ENCODE measurements around the gene NDUFB10.
A peak's percentile ranks its signal among the peaks of the same experiment; 100 is the strongest.

NDUFB10 gene

GRCh38 chr16:1982991-1983543 is 23.7 kb downstream of the NDUFB10 start:
- TF ChIP-seq, protein P1, sequence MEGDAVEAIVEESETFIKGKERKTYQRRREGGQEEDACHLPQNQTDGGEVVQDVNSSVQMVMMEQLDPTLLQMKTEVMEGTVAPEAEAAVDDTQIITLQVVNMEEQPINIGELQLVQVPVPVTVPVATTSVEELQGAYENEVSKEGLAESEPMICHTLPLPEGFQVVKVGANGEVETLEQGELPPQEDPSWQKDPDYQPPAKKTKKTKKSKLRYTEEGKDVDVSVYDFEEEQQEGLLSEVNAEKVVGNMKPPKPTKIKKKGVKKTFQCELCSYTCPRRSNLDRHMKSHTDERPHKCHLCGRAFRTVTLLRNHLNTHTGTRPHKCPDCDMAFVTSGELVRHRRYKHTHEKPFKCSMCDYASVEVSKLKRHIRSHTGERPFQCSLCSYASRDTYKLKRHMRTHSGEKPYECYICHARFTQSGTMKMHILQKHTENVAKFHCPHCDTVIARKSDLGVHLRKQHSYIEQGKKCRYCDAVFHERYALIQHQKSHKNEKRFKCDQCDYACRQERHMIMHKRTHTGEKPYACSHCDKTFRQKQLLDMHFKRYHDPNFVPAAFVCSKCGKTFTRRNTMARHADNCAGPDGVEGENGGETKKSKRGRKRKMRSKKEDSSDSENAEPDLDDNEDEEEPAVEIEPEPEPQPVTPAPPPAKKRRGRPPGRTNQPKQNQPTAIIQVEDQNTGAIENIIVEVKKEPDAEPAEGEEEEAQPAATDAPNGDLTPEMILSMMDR (IDR thresholded peaks at IDR 0.05; ENCODE audit: extremely low read depth, missing control alignments), result no peak
- no peak for DNase-seq (ENCODE audit: low spot score)

DNA sequence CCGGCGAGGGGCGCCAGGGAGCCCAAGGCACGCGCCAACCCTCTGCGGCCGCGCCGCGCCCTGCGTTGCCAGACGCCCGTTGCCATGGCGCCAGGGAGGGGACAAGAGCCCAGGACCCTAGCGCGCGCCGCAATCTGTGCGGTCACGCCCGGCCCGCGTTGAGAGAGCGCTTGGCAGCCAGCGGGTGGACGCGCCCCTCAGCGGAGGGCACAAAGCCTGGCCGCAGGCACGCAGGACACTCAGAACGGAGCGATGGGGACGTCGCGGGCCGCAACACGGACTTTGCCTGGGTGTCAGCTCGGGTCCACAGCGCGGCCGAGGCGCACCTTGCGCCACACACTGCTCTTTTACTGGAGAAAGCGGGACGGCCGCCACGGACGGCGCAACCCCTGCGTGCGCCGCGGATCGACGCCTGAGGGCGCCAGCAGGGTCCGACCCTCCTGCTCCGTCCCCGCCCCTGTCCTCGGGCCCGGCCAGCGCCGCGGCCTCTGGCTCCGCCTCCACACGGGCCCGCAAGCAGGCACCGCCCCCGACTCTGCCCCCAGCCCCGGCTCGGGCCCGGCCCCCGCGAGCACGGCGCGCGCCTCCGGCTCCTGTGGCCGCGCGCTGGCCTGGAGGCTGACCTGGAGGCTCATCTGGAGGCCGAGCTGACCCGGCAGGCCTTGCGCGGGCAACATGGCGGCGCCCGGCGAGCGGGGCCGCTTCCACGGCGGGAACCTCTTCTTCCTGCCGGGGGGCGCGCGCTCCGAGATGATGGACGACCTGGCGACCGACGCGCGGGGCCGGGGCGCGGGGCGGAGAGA is 24.4 kb downstream of the NDUFB10 start, which contains the start of gene GFER:
GFER (plus strand) TSS at position 650 of the 803 bp plus-strand sequence; CDS start at position 676, 26 bp downstream.
- DNase-seq (ENCODE audit: low spot score), result peak; percentile 99
- TF ChIP-seq, protein P1 (IDR thresholded peaks at IDR 0.05; ENCODE audit: extremely low read depth, missing control alignments), result peak; percentile 69

DNA sequence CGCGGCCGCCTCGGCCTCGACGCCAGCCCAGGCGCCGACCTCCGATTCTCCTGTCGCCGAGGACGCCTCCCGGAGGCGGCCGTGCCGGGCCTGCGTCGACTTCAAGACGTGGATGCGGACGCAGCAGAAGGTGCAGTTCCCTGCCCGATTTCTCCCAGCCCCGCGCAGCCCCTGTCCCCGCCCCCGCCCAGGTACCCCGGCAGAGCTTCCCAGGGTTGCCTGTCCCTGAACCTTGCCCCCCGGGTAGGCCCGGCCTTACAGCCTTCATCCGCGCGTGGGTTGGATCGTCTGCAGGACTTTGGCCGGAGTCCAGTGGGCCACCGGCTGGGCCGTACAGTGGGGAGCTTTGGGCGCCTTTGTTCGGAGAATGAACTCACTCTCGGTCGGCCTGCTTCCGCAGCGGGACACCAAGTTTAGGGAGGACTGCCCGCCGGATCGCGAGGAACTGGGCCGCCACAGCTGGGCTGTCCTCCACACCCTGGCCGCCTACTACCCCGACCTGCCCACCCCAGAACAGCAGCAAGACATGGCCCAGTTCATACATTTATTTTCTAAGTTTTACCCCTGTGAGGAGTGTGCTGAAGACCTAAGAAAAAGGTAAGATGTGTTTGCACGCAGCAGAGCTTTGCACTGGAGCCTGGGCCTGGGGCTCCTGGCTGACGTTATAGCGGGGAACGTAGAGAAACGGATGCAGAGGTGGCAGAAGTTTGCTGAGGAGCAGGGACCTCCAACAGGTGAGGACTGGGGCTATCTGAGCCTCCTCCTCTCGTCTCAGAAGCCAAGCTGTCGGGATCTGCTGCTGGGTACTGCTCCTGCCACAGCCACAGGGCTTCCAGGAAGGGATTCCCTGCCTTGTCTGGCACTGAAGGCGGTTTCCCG is 25.2 kb downstream of the NDUFB10 start:
- DNase-seq (ENCODE audit: low spot score), result no peak
- TF ChIP-seq, protein P1 (IDR thresholded peaks at IDR 0.05; ENCODE audit: extremely low read depth, missing control alignments), result no peak

GRCh38 chr16:1985466-1986150 is 26.3 kb downstream of the NDUFB10 start:
- DNase-seq (ENCODE audit: low spot score), result no peak
- TF ChIP-seq, protein P1 (IDR thresholded peaks at IDR 0.05; ENCODE audit: extremely low read depth, missing control alignments), result no peak

- no peak for DNase-seq (ENCODE audit: low spot score)
- TF ChIP-seq, protein P1 (IDR thresholded peaks at IDR 0.05; ENCODE audit: extremely low read depth, missing control alignments), result no peak
Measured at GRCh38 chr16:1987198-1987597, 27.9 kb downstream of the NDUFB10 start.

DNA sequence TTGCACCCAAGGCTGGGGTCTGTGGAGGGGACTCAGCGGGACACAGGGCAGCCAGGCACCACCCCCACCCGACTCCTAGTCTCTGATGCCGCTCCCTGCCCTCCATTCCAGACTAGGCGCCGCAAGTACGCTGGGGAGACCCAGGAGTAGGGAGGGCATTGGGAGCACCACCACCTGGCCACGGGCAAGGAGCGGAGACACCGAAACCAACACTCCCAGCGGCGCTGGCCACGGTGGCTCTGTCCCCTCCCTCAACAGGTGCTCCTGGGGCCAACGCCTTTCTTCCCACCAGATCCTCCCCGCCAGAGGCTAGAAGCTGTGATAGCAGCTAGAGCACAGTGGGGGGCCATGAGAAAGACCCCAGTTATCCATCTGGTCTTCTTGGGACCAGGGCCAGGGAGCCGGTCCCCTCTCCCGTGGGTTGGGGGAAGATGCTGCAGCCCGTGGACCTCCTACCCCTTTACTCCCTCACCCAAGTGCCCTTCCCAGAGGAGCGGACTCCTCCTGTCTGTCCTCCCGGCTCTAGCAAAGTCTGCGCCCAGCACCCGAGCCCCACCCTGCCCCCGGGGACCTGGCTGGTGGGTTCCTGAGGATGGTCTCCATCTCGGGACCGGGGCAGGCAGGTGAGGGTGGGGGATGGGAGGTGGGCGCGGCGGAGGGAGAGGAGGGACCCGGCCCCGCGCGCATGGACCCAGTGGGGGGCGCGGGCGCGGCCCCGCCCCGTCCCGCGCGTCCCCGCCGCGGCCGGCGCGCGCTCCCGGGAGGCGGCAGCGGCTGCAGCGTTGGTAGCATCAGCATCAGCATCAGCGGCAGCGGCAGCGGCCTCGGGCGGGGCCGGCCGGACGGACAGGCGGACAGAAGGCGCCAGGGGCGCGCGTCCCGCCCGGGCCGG is 30.1 kb downstream of the NDUFB10 start, which contains the start of gene SYNGR3:
SYNGR3 (plus strand) TSS at position 762 of the 892 bp plus-strand sequence. CDS start 133 bp downstream, outside the sequence.
- TF ChIP-seq, protein P1 (IDR thresholded peaks at IDR 0.05; ENCODE audit: extremely low read depth, missing control alignments), result no peak
- DNase-seq (ENCODE audit: low spot score), result peak; percentile 68
